MM.1S (cell line): Measurements from ENCODE around the gene CCT7.

Source experiments
- CTCF ChIP-seq: fragments of 300-600 bp; sonication (generic); IDR thresholded peaks from 2 replicates; pipeline ENCODE4 v1.5.1; 2016; ENCODE audit warnings: antibody characterized with exemption, low read length, mixed read lengths
- EZH2 ChIP-seq: fragments of 300-600 bp; sonication (generic); optimal IDR thresholded peaks from 2 replicates; pipeline ENCODE3; 2017; ENCODE audit warnings: low read depth, mild to moderate bottlenecking, antibody characterized with exemption, low read length, mixed read lengths

GRCh38 chr2:73259704-73260337 is 25.7 kb downstream of the CCT7 start:
- TF ChIP-seq CTCF (no peak), EZH2 (no peak)
